Transverse colon (tissue), 4 donors: ENCODE measurements around the gene SNRPE. TPM values are rescaled to one million over a fixed set of nuclear protein-coding genes. Genes with fewer than 3 reads are reported as not detected.
A peak's percentile ranks its signal among the peaks of the same experiment; 100 is the strongest.

Experiments
- DNase-seq: peaks from one replicate; pipeline ENCODE4 v3.0.0-alpha.2; 2019
- H3K27ac ChIP-seq, 4 donors: fragments of 200-600 bp; sonication (generic); 2 replicates each; pipeline ENCODE4 v1.5.1; 2016 to 2018; ENCODE audit warnings: inconsistent platforms in 4 of 4
- H3K27me3 ChIP-seq: fragments of 200-600 bp; sonication (generic); 2 replicates; pipeline ENCODE4 v1.5.1; 2017; ENCODE audit warnings: inconsistent platforms
- H3K36me3 ChIP-seq, 4 donors: fragments of 200-600 bp; sonication (generic); 2 replicates each; pipeline ENCODE4 v1.5.1; 2017 to 2019; ENCODE audit warnings: inconsistent platforms in 4 of 4
- H3K4me1 ChIP-seq, 4 donors: fragments of 200-600 bp; sonication (generic); 2 replicates each; pipeline ENCODE4 v1.5.1; 2017 to 2020; ENCODE audit warnings: inconsistent platforms in 4 of 4
- H3K4me3 ChIP-seq, 4 donors: fragments of 200-600 bp; sonication (generic); 1 replicate in 1 of 4; 2 replicates in 3 of 4; pipeline versions ENCODE4 v1.5.1 to v1.6.1; 2017 to 2019; ENCODE audit warnings: inconsistent platforms in 4 of 4
- H3K9me3 ChIP-seq, 2 donors: fragments of 200-600 bp; sonication (generic); 2 replicates each; pipeline ENCODE4 v1.5.1; 2017 to 2019; ENCODE audit warnings: inconsistent platforms in 2 of 2
- EP300 ChIP-seq: sonication (generic); formaldehyde crosslinking; IDR thresholded peaks from one replicate; pipeline ENCODE4 v1.6.1; 2017; ENCODE audit warnings: antibody characterized with exemption, low read depth
- POLR2A ChIP-seq: fragments of 450-650 bp; IDR thresholded peaks from one replicate; pipeline ENCODE4 v1.6.1; 2016; ENCODE audit warnings: antibody characterized with exemption, mild to moderate bottlenecking, moderate library complexity
- POLR2AphosphoS5 ChIP-seq, 3 donors: sonication (generic); formaldehyde crosslinking; IDR thresholded peaks; one replicate each; pipeline ENCODE4 v1.6.1; 2016; ENCODE audit warnings: antibody characterized with exemption in 3 of 3
- WGBS, 2 donors: methylation state at CpG; one replicate each; pipeline ENCODE4 v1.1.5; 2018; ENCODE audit warnings: low coverage in 1 of 2; 5-methylcytosine and 5-hydroxymethylcytosine counted together
- in situ Hi-C, 4 donors: fragments of 200-750 bp; cut with MboI; loops; one replicate each; pipeline versions ENCODE4 v1.15.0 to v1.15.1; 2017; ENCODE audit warnings: low sequenced_read_pairs in 3 of 4, low pct_ligation_motif_present in 1 of 4, low pct_unique_long_range_greater_than_20kb in 1 of 4
- intact Hi-C: fragments of 100-400 bp; cut with DNase I; formaldehyde crosslinking; loops from one replicate; pipeline ENCODE4 v1.15.1; 2023; ENCODE audit warnings: low total_unique reads
- total RNA-seq, 4 donors: library from RNA; depleted of rRNA; stranded (reverse); fragments of >200 nt; gene quantifications; one replicate each; pipeline ENCODE4 v1.1.0, GENCODE V29; 2016
- TF ChIP-seq, protein P1 (sequence below), 5 experiments: fragments of 200-600 bp in 3 of 5; fragments of 450-650 bp in 2 of 5; sonication (generic) in 3 of 5; IDR thresholded peaks; 1 replicate in 2 of 5; 2 replicates in 3 of 5; pipeline ENCODE4 v1.5.1; 2016 to 2017; ENCODE audit warnings: antibody characterized with exemption in 5 of 5, inconsistent platforms in 3 of 5, mild to moderate bottlenecking in 2 of 5, moderate library complexity in 1 of 5

SNRPE gene
- total RNA-seq, result 10 to 100 TPM in 2 of 4 donors, 1 to 10 TPM in 1, not detected in 1; 3.0 to 30.2 (median 24.0) TPM

- H3K27ac ChIP-seq, result peak within 1 kb of the TSS; percentile 72 to 89 (median 80)
- H3K36me3 ChIP-seq, result peaks cover 0 to 30% (median 12%) of the 10 kb centered on the region in 4 donors
- WGBS, 2 donors, result 0 to 1% methylated on average over 14 to 48 of the region's 48 CpGs
- intact Hi-C loops, result loop anchor here (2.0 kb wide), 1 partner anchor 269 kb away; no protein-coding TSS in a partner anchor
- in situ Hi-C loops, result loop anchor here in 3 of 4 donors (5.0 to 25.0 kb wide), 2 partner anchors 266 to 501 kb away; partner anchors contain the start of gene PLEKHA6 (in 3 of the 3)
- no peaks in the 10 kb centered on the region for H3K27me3 ChIP-seq
- peak; percentile 52 for TF ChIP-seq POLR2A
- TF ChIP-seq, protein P1, sequence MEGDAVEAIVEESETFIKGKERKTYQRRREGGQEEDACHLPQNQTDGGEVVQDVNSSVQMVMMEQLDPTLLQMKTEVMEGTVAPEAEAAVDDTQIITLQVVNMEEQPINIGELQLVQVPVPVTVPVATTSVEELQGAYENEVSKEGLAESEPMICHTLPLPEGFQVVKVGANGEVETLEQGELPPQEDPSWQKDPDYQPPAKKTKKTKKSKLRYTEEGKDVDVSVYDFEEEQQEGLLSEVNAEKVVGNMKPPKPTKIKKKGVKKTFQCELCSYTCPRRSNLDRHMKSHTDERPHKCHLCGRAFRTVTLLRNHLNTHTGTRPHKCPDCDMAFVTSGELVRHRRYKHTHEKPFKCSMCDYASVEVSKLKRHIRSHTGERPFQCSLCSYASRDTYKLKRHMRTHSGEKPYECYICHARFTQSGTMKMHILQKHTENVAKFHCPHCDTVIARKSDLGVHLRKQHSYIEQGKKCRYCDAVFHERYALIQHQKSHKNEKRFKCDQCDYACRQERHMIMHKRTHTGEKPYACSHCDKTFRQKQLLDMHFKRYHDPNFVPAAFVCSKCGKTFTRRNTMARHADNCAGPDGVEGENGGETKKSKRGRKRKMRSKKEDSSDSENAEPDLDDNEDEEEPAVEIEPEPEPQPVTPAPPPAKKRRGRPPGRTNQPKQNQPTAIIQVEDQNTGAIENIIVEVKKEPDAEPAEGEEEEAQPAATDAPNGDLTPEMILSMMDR (IDR thresholded peaks at IDR 0.05), result peak; percentile 85 to 98 (median 93)
- no peak for TF ChIP-seq EP300
- peak; percentile 66 to 87 (median 86) for TF ChIP-seq POLR2AphosphoS5 (IDR thresholded peaks at IDR 0.05)
- no peaks in the 10 kb centered on the region for H3K9me3 ChIP-seq
- DNase-seq, result peak; percentile 97
- H3K4me1 ChIP-seq, result peaks cover 13 to 27% (median 17%) of the 10 kb centered on the region in 4 donors
- H3K4me3 ChIP-seq, result peak within 1 kb of the TSS; percentile 71 to 97 (median 80)
These were observed at the start of gene SNRPE for GRCh38 chr1:203861379-203862184. Gene SNRPE (plus strand): TSS chr1:203861599. CDS start chr1:203861660, 61 bp downstream.

- in situ Hi-C loops (no loop called here), intact Hi-C loops (no loop called here)
- Histone ChIP-seq H3K27me3 (no peaks in the 10 kb centered on the region), H3K4me3 (no peak overlapping the region), H3K9me3 (no peaks in the 10 kb centered on the region), H3K36me3 (peaks cover 0 to 36% (median 17%) of the 10 kb centered on the region in 4 donors), H3K4me1 (no peaks in the 10 kb centered on the region), H3K27ac (no peak overlapping the region)
- TF ChIP-seq EP300 (no peak), POLR2AphosphoS5 (IDR thresholded peaks at IDR 0.05) (no peak), POLR2A (no peak)
- TF ChIP-seq, protein P1 (IDR thresholded peaks at IDR 0.05), result no peak
- 93 to 100% methylated on average over 2 of the region's 2 CpGs for WGBS, 2 donors
- DNase-seq, result no peak
These were observed 47.6 kb upstream of the SNRPE start for GRCh38 chr1:203813581-203814341.

DNA sequence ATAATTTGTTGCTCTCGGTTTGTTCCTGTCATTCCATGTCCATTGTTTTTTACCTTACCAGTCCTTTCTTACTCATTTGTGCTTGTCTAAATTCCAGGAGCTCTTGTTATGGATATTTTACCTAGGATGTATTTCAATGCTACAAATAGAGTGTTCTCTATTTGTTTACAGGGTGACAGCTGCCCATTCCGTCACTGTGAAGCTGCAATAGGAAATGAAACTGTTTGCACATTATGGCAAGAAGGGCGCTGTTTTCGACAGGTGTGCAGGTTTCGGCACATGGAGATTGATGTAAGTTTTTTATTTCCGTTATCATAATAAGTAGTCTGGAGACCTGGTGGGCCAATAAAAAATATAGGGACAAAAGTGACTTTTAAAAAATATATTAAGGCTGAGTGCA, 43.0 kb upstream of the SNRPE start:
- intact Hi-C loops, result no loop called here

More for the DNA sequence above, 43.0 kb upstream of the SNRPE start:
- in situ Hi-C loops, result no loop called here
- 88 to 95% methylated on average over 6 of the region's 6 CpGs for WGBS, 2 donors
- H3K4me3 ChIP-seq, result no peak overlapping the region
- no peaks in the 10 kb centered on the region for H3K9me3 ChIP-seq
- H3K4me1 ChIP-seq, result no peaks in the 10 kb centered on the region
- peak; percentile 24 for DNase-seq
- H3K27ac ChIP-seq, result no peak overlapping the region
- no peaks in the 10 kb centered on the region for H3K27me3 ChIP-seq
- TF ChIP-seq POLR2AphosphoS5 (IDR thresholded peaks at IDR 0.05), result no peak
- TF ChIP-seq, protein P1 (IDR thresholded peaks at IDR 0.05), result no peak
- TF ChIP-seq POLR2A, result no peak
- no peak for TF ChIP-seq EP300
- peaks cover 0 to 66% (median 28%) of the 10 kb centered on the region in 4 donors for H3K36me3 ChIP-seq
